Activated gamma-delta T cell treated with anti-CD3 and anti-CD28 coated beads, Interleukin-2, amount 50 U/mL, for 16 hours (primary cell): ENCODE data around the gene CIDEC.

Experiments used
- DNase-seq: peaks from one replicate; pipeline ENCODE4 v3.0.0-alpha.2; 2020; ENCODE audit warnings: low read depth

The CIDEC gene

DNA sequence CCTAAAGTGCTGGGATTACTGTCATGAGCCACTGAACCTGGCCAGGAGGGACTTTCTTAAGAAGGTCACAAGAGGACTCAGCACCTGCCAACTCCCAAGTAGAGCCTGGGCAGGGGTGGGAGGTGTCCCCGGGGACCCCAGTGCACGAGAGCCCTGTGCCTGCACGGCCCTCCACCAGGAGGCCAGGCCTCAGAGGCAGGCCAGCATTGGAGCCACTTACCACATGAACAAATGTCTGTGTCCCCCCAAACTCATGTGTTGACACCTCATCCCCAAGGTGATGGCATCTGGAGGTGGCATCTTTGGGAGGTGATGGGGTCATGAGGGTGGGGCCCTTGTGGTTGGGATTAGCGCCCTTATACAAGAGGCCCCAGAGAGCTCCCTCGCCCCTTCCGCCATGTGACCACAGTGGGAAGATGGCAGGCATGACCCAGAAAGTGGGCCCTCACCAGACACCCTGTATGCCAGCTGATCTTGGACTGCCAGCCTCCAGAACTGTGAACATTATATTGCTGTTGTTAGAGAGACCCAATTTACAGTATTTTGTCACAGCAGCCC lies 33.0 kb downstream of the CIDEC start:
- no peak for DNase-seq

DNA sequence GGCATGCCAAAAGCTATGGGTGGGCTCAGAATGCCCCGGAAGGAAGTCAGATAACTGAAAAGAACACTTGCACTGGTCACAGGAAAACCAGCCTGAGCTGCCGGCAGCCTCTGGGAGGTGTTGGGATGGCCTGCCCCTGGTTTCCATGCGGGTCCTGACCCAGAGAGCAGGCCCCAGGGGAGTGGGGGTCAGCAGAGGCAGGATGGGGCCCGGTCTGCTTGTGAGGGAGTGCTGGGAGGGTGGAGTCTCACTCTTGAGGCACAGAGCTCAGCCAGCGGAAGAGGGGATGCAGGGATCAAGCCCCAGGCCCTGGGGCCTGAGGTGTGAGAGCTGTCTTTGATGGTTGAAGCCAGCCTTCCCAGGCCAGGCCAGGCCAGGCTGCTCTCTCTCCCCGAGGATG lies 33.8 kb downstream of the CIDEC start:
- no peak for DNase-seq

DNA sequence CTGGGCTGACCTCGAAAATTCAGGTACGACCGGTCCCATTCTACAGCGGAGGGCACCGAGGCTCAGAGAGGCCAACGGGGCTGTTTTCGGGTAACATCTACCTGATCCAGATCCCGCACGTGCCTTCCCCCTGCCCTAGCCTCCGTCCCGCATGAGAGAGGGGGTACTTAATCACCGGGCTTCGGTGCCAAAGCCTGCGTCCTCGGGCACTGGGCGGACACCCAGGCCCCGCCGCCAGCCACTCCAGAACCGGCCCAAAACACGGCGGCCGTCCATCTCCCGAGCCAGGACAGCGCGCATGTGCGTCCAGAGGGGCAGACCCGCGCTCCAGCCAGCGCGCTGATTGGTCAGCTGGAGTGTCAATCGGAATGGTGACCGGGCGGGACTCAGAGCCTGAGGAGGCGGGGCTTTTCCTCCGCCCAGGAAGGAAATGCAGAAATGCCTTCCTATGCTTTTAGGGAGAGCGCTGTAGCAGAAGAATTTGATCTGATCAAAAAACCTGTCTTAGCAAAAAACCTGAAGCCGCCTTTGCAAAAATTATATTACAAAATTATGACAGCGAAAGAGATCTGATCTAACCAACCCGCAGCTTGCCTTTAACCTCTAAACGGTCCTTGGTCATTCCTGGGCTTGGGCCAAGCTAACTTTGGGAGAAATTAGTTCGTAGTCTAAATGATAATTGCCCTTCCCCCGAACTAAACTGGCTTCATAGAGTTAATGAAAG lies 36.2 kb downstream of the CIDEC start, which contains the start of gene RPUSD3:
Gene RPUSD3 (minus strand): TSS at position 294 of the 724 bp plus-strand sequence. CDS start 18 bp downstream, at position 276.
- peak; percentile 93 for DNase-seq

DNA sequence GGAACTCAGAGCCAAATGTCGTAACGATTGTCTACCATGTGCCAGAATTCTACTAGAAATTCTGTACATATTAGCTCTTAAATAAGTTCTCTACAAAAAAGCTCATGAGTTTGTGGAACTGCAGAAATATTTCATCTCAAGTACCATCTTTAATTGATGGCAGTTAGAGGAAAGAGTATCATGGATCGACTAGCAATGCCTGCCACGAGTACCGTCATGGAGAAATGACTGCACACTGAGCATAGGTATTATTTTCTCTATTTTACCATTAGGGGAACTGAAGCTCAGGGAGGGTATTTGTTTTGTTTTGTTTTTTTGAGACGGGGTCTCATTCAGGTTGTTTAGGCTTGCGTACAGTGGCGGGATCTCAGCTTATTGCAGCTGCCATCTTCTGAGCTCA lies 39.0 kb downstream of the CIDEC start:
- DNase-seq: no peak

DNA sequence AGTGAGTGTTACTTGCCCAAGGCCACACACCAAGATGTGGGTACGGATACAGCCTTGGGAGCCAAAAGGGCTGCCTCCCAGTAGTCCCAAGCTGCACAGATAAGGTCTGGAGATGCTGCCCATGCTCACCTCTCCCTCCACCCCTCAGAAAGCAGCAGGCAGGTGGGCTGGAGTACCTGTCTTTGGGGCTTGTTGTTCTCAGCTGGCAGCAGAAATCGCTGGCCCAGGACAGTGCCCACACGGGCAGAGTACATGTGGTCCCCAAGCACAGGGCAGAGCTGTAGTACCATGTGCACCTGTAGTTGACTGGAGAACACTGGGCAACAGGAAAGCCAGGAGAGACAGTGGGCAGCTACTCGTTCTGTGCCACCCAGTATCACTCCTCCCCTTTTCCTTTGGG lies 41.2 kb downstream of the CIDEC start:
- DNase-seq: no peak

DNA sequence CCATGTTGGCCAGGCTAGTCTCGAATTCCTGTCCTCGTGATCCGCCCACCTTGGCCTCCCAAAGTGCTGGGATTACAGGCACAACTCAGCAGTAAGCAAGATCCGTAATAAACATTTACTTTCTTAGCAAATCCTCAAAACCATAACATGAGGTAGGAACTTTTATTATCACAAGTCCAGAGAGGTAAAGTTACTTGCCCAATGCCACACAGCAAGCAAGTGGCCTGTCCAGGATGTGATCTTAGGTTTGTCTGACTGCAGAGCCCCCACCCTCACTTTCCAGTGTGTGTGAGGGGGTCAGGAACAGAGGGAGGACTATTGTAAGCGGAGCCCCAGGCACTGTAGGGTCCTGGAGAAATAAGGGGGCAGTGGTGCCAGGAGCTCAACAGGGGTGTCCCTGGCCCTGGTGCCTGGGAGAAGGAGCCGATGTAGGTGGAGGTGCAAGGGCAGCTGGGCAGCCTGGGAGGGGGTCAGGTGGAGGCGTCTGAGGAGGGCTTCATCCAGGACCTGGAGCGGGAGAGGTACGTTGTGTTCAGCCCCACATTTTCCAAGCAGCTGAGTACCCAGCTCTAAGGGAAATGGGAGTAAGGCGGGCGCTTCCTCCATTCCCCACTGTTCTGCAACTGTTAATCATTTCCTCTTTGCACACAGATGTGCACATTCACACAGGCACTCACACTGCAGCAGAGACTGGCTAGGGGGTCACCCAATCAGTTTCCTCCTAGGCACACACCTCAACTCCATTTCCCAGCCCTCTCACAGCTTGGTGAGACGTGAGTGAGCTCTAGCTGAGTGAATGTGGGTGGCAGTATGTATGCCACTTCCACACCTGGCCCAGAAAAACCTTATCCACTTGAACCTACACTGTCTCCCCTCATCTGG lies 42.1 kb downstream of the CIDEC start:
- no peak for DNase-seq

DNA sequence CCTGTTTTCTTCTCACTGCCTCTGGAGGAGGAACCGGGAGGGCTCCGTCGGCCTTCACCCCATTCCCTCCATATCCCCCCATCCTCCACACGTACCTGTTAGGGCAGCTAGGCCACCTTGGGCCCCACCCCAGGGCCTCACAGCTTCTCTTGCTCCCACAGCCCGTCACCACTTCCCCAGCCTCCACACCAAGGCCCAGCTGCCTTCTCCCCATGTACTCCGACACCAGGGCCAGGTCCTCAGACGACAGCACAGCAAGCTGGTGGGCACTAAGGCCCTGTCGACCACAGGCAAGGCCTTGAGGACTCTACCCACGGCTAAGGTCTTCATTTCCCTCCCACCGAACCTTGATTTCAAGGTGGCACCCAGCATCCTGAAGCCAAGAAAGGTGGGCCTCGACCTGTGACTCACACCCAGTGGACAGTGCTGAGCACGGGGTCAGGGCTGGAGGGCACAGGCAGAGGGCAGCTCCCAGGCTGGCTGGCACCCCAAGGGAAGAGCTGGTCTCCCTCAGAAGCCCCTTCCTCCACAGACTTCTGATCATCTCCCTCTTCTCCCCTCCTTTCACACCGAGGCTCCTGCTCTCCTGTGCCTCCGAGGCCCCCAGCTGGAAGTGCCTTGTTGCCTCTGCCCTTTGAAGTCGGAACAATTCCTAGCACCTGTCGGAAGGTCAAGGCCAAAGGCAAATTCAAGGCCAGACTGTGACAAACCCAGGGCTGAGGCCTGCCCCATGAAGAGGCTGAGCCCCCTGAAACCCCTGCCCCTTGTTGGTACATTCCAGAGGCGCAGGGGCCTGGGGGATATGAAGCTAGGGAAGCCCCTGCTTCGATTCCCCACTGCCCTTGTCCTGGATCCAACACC lies 45.3 kb downstream of the CIDEC start:
- no peak for DNase-seq

DNA sequence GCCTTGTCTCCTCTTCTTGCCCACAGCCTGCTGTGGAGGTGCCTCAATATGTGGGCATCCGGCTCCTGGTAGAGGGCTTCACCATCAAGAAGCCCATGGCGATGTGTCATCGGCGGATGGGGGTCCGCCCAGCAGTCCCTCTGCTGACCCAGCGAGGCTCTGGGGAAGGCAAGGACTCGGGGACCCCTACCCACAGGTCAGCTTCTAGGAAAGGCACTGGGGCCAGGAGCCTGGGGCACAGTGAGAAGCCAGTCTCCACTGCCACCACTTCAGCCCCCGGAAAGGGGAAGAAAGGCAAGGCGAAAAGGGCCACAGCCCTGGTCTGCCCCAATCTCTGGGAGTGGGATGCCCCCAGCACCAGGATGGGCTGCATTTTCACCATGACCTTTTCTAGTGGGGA lies 47.0 kb downstream of the CIDEC start:
- DNase-seq: no peak

DNA sequence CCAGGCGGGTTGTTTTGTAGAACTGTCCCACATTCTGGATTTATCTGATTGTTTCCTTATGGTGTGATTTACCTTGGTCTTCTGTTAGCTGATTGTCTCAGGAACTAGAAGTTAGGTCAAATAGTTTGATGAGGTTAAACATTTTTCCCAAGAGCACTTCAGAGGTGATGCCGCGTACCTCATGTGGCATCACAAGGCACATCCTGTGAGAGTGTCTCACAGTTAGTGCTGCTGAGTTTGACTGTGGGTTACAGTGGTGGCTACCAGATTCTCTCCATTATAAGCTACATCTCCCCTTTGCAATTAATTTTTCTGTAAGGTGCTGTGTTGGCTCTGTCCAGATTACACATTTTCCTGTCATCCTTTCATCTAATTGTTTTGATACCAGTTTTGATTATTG lies 48.8 kb downstream of the CIDEC start:
- DNase-seq: no peak

DNA sequence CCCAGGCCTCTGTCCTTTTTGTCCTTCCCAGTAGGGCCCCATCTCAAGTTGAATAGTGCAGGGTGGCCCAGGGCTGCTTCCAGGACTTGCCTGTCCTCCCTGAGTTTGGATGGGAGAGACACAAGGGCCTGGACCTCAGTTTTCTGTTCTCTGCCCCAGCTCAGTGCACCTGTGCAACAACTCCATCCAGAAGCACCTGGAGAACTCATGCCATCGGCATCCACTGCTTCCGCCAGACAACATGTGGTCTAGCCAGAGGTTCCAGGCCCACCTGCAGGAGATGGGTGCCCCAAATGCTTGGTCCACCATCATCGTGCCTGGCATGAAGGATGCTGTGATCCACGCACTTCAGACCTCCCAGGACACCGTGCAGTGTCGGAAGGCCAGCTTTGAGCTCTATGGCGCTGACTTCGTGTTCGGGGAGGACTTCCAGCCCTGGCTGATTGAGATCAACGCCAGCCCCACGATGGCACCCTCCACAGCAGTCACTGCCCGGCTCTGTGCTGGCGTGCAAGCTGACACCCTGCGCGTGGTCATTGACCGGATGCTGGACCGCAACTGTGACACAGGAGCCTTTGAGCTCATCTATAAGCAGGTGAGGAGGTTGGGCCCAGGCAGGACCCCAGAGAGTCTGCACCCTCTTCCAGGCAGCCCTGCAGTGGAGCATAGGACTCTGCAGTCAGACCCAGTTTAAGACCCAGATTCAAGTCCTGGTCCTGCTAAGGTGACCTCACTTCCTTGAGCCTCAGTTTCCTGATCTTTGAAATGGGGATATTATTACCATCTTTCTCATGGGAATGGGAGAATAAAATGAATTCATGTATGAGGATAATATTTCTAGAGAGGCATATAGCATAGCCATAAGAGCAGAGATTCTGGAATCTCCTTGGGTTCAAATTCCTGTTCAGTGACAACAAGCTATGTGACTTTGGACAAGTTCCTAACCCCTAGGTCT lies 51.0 kb downstream of the CIDEC start:
- no peak for DNase-seq

DNA sequence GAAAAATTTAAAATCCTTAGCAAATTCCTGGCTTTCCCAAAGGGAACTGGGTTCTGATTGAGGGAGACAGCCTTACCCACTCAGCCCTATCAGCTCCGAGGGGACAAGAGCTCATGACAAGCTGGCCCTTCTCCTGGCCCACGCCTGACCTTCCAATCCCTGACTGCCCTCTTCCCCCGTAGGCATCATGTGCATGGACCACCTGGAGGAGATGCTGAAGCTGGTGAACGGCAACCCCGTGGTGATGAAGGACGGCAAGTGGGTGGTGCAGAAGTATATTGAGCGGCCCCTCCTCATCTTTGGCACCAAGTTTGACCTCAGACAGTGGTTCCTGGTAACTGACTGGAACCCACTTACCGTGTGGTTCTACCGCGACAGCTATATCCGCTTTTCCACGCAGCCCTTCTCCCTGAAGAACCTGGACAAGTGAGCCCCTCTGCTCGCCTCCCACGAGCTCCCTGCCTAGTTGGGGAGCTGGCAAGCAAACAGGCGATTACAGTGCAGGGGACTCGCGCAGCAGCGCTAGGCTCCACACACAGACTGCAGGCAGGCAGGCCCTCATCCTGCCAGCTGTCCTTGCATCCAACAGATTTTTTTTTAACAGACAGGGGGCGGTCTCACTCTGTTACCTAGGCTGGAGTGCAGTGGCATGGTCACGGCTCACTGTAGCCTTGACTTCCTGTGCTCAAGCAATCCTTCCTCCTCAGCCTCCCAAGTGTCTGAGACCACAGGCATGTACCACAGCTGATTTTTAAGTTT lies 53.1 kb downstream of the CIDEC start:
- no peak for DNase-seq

DNA sequence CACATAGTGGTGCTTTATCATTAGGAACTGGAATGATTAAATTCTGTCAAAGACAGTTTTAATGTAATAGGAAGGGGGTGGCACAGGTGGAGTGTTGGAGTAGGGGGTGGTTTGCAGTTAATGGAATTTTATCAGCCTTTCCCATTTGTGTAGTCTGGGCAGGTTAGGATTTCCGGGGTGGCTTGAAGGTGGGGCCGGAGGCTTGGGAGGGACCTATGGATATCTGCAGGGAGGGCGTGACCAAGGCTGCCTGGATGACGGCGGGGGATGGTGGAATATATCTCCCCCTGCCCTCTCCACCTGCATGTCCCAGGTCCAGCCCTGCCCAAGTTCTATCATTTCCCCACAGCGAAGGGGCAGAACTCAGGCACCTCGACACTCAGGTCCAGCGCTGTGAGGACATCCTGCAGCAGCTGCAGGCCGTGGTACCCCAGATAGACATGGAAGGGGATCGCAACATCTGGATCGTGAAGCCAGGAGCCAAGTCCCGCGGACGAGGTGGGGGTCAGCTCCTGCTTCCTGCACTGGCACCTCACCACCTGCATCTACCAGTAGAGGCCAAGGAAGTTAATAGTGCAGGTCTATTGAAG lies 54.5 kb downstream of the CIDEC start:
- DNase-seq: no peak

DNA sequence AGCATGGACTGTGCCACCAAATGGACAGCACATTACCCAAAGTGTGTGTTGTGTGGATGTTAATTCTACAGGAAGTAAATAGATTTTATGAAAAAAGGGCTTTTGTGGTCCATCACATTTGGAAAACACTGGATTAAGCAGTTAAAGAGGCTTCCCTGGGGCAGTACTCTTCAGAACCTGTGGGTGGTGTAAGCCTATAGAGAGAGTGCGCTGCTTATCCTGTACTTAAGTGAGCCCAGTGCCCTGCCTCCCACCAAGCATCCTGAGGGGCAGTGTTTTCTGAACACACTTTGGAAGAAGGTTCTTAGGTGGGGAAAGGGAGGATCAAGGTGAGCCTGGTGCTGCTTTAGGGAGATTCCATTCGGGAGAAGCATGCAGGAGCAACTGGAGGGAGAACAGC lies 59.1 kb downstream of the CIDEC start:
- no peak for DNase-seq

DNA sequence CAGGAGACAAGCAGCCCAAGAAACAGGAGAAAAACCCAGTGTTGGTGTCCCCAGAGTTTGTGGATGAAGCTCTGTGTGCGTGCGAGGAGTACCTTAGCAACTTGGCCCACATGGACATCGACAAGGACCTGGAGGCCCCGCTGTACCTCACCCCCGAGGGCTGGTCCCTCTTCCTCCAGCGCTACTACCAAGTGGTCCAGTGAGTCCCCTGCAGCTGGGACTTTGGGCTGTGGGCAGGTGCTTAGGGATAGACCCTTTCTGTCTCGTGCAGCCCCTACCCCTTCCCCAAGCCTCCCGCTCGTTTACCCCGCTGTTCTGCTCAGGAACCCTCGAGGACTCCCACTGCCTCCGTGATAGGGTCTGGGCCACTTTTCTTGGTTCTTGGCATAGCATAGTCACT lies 59.5 kb downstream of the CIDEC start:
- no peak for DNase-seq

DNA sequence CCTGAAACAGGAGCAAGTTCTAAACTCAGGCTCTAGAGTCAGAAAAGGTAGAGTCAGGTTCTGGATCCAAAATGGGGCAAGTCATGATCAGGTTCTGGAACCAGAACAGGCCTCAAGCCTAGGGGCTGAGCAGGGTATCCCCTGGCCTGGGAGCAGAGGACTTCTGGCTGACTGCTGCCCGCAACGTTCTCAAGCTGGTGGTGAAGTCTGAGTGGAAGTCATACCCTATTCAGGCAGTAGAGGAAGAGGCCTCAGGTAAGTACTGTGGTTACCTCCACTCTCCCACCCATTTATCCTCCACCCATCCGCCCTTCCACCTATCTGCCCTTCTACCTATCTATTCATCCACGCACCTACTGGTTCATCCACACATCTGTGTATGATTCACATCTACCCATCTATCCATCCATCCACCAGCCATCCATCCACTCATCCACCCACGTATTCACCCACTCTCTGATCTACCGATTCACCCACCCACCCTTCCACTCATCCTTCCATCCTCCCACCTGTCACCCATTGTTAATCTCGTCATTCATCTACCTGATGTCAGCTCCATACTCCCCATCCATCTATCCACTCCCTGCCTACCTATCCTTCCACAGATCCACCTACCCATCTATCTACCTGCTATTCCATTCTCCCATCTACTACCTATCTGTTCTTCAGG lies 61.3 kb downstream of the CIDEC start:
- DNase-seq: no peak

DNA sequence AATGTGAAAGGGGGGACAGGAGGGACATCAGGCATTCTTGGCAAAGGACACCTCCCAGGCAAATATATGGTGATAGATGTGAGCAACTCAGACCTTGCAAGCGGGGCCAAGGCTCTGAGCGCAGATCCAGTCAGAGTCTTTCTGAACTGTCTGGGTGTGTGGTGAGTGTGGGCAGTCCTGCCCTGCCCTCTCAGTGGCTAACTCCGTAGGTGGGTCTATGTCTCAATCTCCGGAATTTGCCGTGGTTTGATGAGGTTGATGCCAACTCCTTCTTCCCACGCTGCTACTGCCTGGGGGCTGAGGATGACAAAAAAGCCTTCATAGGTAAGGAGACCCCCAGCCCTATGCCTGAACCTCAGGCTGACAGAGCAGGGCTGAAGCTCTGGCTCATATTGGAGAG lies 62.6 kb downstream of the CIDEC start:
- no peak for DNase-seq
